Activated naive CD8-positive, alpha-beta T cell treated with anti-CD3 and anti-CD28 coated beads, Interleukin-2, amount 50 U/mL, for 24 hours (primary cell): ENCODE data around the gene AGR3.
"Not testable (repeated sequence)": the region's sequence is repeated elsewhere in the genome, so short reads cannot be mapped to it uniquely, and the experiment has no call there.

ENCODE experiments used
- ATAC-seq: fragments of 150-1000 bp; cut with Tn5 transposase; one replicate; pipeline ENCODE4 v1.10.0; 2021
- DNase-seq: peaks from one replicate; pipeline ENCODE4 v3.0.0; 2021
- H3K27ac Mint-ChIP-seq: one replicate; pipeline ENCODE4 v1.8.0; 2021; ENCODE audit warnings: mild to moderate bottlenecking, mixed read lengths
- H3K27me3 Mint-ChIP-seq: one replicate; pipeline ENCODE4 v1.8.0; 2021; ENCODE audit warnings: mixed read lengths
- H3K36me3 Mint-ChIP-seq: one replicate; pipeline ENCODE4 v1.8.0; 2021; ENCODE audit warnings: low read depth, mixed read lengths
- H3K4me1 Mint-ChIP-seq: one replicate; pipeline ENCODE4 v1.8.0; 2021; ENCODE audit warnings: mixed read lengths
- H3K4me3 Mint-ChIP-seq: one replicate; pipeline ENCODE4 v1.8.0; 2021; ENCODE audit warnings: mild to moderate bottlenecking, moderate library complexity, mixed read lengths
- H3K9me3 Mint-ChIP-seq: one replicate; pipeline ENCODE4 v1.8.0; 2021; ENCODE audit warnings: mixed read lengths

The AGR3 gene

GRCh38 chr7:16867328-16867727 lies 14.5 kb downstream of the AGR3 start:
- Mint-ChIP-seq H3K9me3 (peaks cover 8% of the 10 kb centered on the region), H3K4me1 (no peaks in the 10 kb centered on the region), H3K27ac (no peak overlapping the region), H3K4me3 (no peak overlapping the region), H3K36me3 (no peaks in the 10 kb centered on the region), H3K27me3 (peaks cover 9% of the 10 kb centered on the region)
- no peak for ATAC-seq
- no peak for DNase-seq

GRCh38 chr7:16853189-16853588 lies 28.6 kb downstream of the AGR3 start:
- not testable (repeated sequence) for H3K9me3 Mint-ChIP-seq, H3K36me3 Mint-ChIP-seq, H3K27ac Mint-ChIP-seq, ATAC-seq, H3K4me3 Mint-ChIP-seq, DNase-seq, H3K4me1 Mint-ChIP-seq
- H3K27me3 Mint-ChIP-seq = peaks cover 22% of the 10 kb centered on the region

GRCh38 chr7:16851829-16852228 lies 30.0 kb downstream of the AGR3 start:
- DNase-seq (no peak), ATAC-seq (no peak)
- Mint-ChIP-seq H3K27me3 (peaks cover 22% of the 10 kb centered on the region), H3K4me3 (no peak overlapping the region), H3K27ac (no peak overlapping the region), H3K9me3 (no peaks in the 10 kb centered on the region), H3K4me1 (peaks cover 6% of the 10 kb centered on the region), H3K36me3 (no peaks in the 10 kb centered on the region)

- Mint-ChIP-seq H3K36me3 (no peaks in the 10 kb centered on the region), H3K4me3 (no peak overlapping the region), H3K27ac (no peak overlapping the region), H3K4me1 (peaks cover 6% of the 10 kb centered on the region), H3K9me3 (no peaks in the 10 kb centered on the region), H3K27me3 (peaks cover 22% of the 10 kb centered on the region)
- DNase-seq = no peak
- peak; percentile 15 for ATAC-seq
Observed at GRCh38 chr7:16850614-16851466, 30.9 kb downstream of the AGR3 start.

GRCh38 chr7:16849296-16850148 lies 32.3 kb downstream of the AGR3 start:
- DNase-seq = no peak
- no peak for ATAC-seq
- H3K27me3 Mint-ChIP-seq = peaks cover 22% of the 10 kb centered on the region
- H3K27ac Mint-ChIP-seq = no peak overlapping the region
- H3K9me3 Mint-ChIP-seq = no peaks in the 10 kb centered on the region
- no peak overlapping the region for H3K4me3 Mint-ChIP-seq
- H3K36me3 Mint-ChIP-seq = no peaks in the 10 kb centered on the region
- peaks cover 6% of the 10 kb centered on the region for H3K4me1 Mint-ChIP-seq

- Mint-ChIP-seq H3K9me3 (no peaks in the 10 kb centered on the region), H3K36me3 (no peaks in the 10 kb centered on the region), H3K27ac (no peak overlapping the region), H3K4me3 (no peak overlapping the region), H3K27me3 (peaks cover 22% of the 10 kb centered on the region), H3K4me1 (peaks cover 6% of the 10 kb centered on the region)
- ATAC-seq (no peak), DNase-seq (no peak)
Observed at GRCh38 chr7:16847381-16847860, 34.4 kb downstream of the AGR3 start.

- Mint-ChIP-seq H3K4me1 (peaks cover 6% of the 10 kb centered on the region), H3K27ac (no peak overlapping the region), H3K9me3 (no peaks in the 10 kb centered on the region), H3K27me3 (peaks cover 20% of the 10 kb centered on the region), H3K4me3 (no peak overlapping the region), H3K36me3 (no peaks in the 10 kb centered on the region)
- ATAC-seq (no peak), DNase-seq (no peak)
Observed at GRCh38 chr7:16846601-16847165, 35.1 kb downstream of the AGR3 start.

GRCh38 chr7:16845746-16846145 lies 36.0 kb downstream of the AGR3 start:
- Mint-ChIP-seq H3K4me1 (peaks cover 3% of the 10 kb centered on the region), H3K27me3 (peaks cover 16% of the 10 kb centered on the region), H3K27ac (no peak overlapping the region), H3K9me3 (no peaks in the 10 kb centered on the region), H3K36me3 (no peaks in the 10 kb centered on the region), H3K4me3 (no peak overlapping the region)
- DNase-seq (no peak), ATAC-seq (no peak)

GRCh38 chr7:16841681-16842080 lies 40.1 kb downstream of the AGR3 start:
- Mint-ChIP-seq H3K4me3 (no peak overlapping the region), H3K4me1 (no peaks in the 10 kb centered on the region)
- ATAC-seq = no peak

GRCh38 chr7:16840094-16840493 lies 41.7 kb downstream of the AGR3 start:
- Mint-ChIP-seq H3K27ac (no peak overlapping the region), H3K9me3 (peaks cover 3% of the 10 kb centered on the region), H3K4me3 (no peak overlapping the region), H3K36me3 (no peaks in the 10 kb centered on the region), H3K27me3 (peaks cover 3% of the 10 kb centered on the region), H3K4me1 (no peaks in the 10 kb centered on the region)
- ATAC-seq (no peak), DNase-seq (no peak)

More at GRCh38 chr7:16841681-16842080, 40.1 kb downstream of the AGR3 start:
- H3K9me3 Mint-ChIP-seq = no peaks in the 10 kb centered on the region
- DNase-seq = no peak
- H3K27ac Mint-ChIP-seq = no peak overlapping the region
- H3K36me3 Mint-ChIP-seq = no peaks in the 10 kb centered on the region
- no peaks in the 10 kb centered on the region for H3K27me3 Mint-ChIP-seq

GRCh38 chr7:16839646-16840045 lies 42.1 kb downstream of the AGR3 start:
- H3K4me1 Mint-ChIP-seq = no peaks in the 10 kb centered on the region
- H3K4me3 Mint-ChIP-seq = no peak overlapping the region
- ATAC-seq (no peak), DNase-seq (no peak)
- no peaks in the 10 kb centered on the region for H3K36me3 Mint-ChIP-seq
- H3K9me3 Mint-ChIP-seq = peaks cover 3% of the 10 kb centered on the region
- no peak overlapping the region for H3K27ac Mint-ChIP-seq
- peaks cover 3% of the 10 kb centered on the region for H3K27me3 Mint-ChIP-seq

- ATAC-seq (no peak), DNase-seq (no peak)
- Mint-ChIP-seq H3K9me3 (peaks cover 3% of the 10 kb centered on the region), H3K27ac (no peak overlapping the region), H3K36me3 (no peaks in the 10 kb centered on the region), H3K4me3 (no peak overlapping the region), H3K27me3 (peaks cover 3% of the 10 kb centered on the region), H3K4me1 (no peaks in the 10 kb centered on the region)
Observed at GRCh38 chr7:16838891-16839290, 42.9 kb downstream of the AGR3 start.

- Mint-ChIP-seq H3K27ac (no peak overlapping the region), H3K36me3 (no peaks in the 10 kb centered on the region), H3K27me3 (peaks cover 3% of the 10 kb centered on the region), H3K4me3 (no peak overlapping the region), H3K9me3 (peaks cover 3% of the 10 kb centered on the region), H3K4me1 (no peaks in the 10 kb centered on the region)
- DNase-seq (no peak), ATAC-seq (no peak)
Observed at GRCh38 chr7:16838386-16838785, 43.4 kb downstream of the AGR3 start.

- H3K36me3 Mint-ChIP-seq = no peaks in the 10 kb centered on the region
- H3K4me3 Mint-ChIP-seq = no peak overlapping the region
- ATAC-seq = no peak
- no peak overlapping the region for H3K27ac Mint-ChIP-seq
- DNase-seq = no peak
- H3K27me3 Mint-ChIP-seq = peaks cover 3% of the 10 kb centered on the region
- H3K9me3 Mint-ChIP-seq = peaks cover 3% of the 10 kb centered on the region
- no peaks in the 10 kb centered on the region for H3K4me1 Mint-ChIP-seq
Observed at GRCh38 chr7:16836481-16836880, 45.3 kb downstream of the AGR3 start.
